GM18517 (cell line): ENCODE measurements around the gene JPH2.

ENCODE experiments used
- ATAC-seq: cut with Tn5 transposase; IDR thresholded peaks from one replicate; pipeline ENCODE4 v1.9.1; 2021; ENCODE audit warnings: mild to moderate bottlenecking, moderate library complexity; ENCODE audit not compliant: unreplicated experiment

JPH2 gene

GRCh38 chr20:44126445-44126844 is 60.5 kb downstream of the JPH2 start:
- ATAC-seq, result no peak

- ATAC-seq, result no peak
Observed at GRCh38 chr20:44125332-44126127, 61.5 kb downstream of the JPH2 start.

GRCh38 chr20:44123874-44124535 is 63.0 kb downstream of the JPH2 start:
- no peak for ATAC-seq

- ATAC-seq, result no peak
Observed at GRCh38 chr20:44123251-44123650, 63.7 kb downstream of the JPH2 start.

GRCh38 chr20:44120676-44121425 is 66.1 kb downstream of the JPH2 start:
- ATAC-seq, result no peak

GRCh38 chr20:44118185-44119033 is 68.6 kb downstream of the JPH2 start:
- ATAC-seq, result no peak

- ATAC-seq, result no peak
Observed at GRCh38 chr20:44117296-44118184, 69.4 kb downstream of the JPH2 start.

GRCh38 chr20:44115762-44116644 is 71.0 kb downstream of the JPH2 start:
- no peak for ATAC-seq

- ATAC-seq, result no peak
Observed at GRCh38 chr20:44115181-44115580, 71.8 kb downstream of the JPH2 start.

- ATAC-seq, result no peak
Observed at GRCh38 chr20:44113618-44114376, 73.2 kb downstream of the JPH2 start.

- no peak for ATAC-seq
Observed at GRCh38 chr20:44112889-44113617, 73.9 kb downstream of the JPH2 start.

GRCh38 chr20:44112456-44112855 is 74.5 kb downstream of the JPH2 start:
- ATAC-seq, result no peak

GRCh38 chr20:44111712-44112335 is 75.2 kb downstream of the JPH2 start:
- ATAC-seq, result no peak

- no peak for ATAC-seq
Observed at GRCh38 chr20:44110816-44111568, 76.0 kb downstream of the JPH2 start.

GRCh38 chr20:44109951-44110361 is 77.0 kb downstream of the JPH2 start:
- ATAC-seq, result no peak

- ATAC-seq, result no peak
Observed at GRCh38 chr20:44106615-44107014, 80.4 kb downstream of the JPH2 start.
